Measurements from ENCODE around the gene MYO1D. TPM values are rescaled to one million over a fixed set of nuclear protein-coding genes. Genes with fewer than 3 reads are reported as not detected.

MYO1D gene
- total and polyA plus RNA-seq, 2 of the 13 experiments (the other 11 are each of a cell fraction or from before 2014, with no cell fraction given), result 13.2 to 17.3 TPM

DNA sequence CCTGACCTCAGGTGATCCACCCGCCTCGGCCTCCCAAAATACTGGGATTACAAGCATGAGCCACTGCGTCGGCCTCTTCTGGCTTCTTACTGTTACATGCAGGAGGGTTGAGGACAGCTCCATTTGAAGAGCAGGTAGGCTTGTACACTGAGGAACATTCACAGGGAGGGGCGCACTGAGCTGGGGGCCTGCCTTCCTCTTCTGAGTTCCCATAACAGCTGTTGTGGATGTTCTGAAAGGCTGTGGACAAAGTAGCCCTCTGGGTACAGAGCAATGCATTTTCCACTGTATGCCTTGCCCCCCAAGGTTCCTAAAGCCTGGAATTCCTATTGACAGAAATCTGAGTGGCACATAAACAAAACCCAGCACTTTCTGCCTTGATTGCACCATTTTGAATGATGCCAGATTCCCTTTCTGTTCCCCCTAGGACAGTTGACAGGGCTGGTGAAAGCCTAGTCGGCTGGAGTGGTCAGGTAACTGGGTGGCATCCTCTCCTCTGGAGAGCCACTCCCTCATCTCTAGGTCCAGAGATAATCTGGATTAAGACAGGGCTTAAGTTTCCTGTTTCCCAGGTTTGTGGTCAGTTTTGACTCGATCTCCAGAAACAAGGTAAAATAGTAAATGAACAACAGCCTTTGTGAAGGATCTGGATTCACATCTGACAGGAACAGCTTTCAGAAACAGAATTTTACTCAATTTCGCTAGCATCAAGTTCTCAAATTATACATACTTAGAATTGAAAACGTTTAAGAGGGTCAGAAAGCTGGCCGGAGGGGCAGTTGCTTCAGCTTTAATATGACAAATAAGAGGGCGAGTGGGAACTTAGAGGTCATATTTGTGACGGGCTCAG lies 391.4 kb downstream of the MYO1D start:
- peak overlapping the region in 1 of 3 experiments; percentile 67; a peak in 1 of 6 replicates for H3K4me3 ChIP-seq (replicated peaks in 1 of 3; ENCODE audit: insufficient read depth in 1 of 3, low read depth in 2 of 3, low read length in 3 of 3)
- no peaks in the 10 kb centered on the region for H3K27me3 ChIP-seq (ENCODE audit: control insufficient read depth in 1 of 2, insufficient read depth in 2 of 2, low read length in 2 of 2)
- no peaks in the 10 kb centered on the region for H3K79me2 ChIP-seq (ENCODE audit: insufficient read depth, low read length)
- POLR2A ChIA-PET, result interaction anchor here (1.3 to 2.2 kb wide), 3 partner anchors 12 to 41 kb away, joined by 3 to 13 read pairs (median 4); partner anchors contain the start of gene PSMD11
- FAIRE-seq, result no peak
- no peak overlapping the region for H2AFZ ChIP-seq (ENCODE audit: low read length)
- no peak for DNase-seq (ENCODE audit: low spot score)
- intact Hi-C loops (cut with micrococcal nuclease; ENCODE audit: unreplicated experiment) (no loop called here), in situ Hi-C loops (cut with HindIII; ENCODE audit: extremely low pct_ligation_motif_present, low pct_unique_long_range_greater_than_20kb) (loop anchor here (10.0 kb wide), 1 partner anchor 269 kb away; no protein-coding TSS in a partner anchor)
- TSS peak; percentile 89 for BruUV-seq (replicated peaks)
- H3K27ac ChIP-seq (ENCODE audit: extremely low read length, insufficient read depth, low read length), result peak overlapping the region; percentile 51
- peaks cover 6 to 22% of the 10 kb centered on the region in 2 experiments; a peak in 4 of 5 replicates for H3K36me3 ChIP-seq (replicated peaks in 1 of 2; ENCODE audit: control insufficient read depth in 1 of 2, insufficient read depth in 2 of 2, low read length in 2 of 2)
- CTCF ChIA-PET (ENCODE audit: low intra/inter-chr PET ratio, low total read pairs), result no interaction called here
- no peak for ATAC-seq
- TF ChIP-seq REPIN1 (CRISPR knock-in tag; IDR thresholded peaks at IDR 0.05; ENCODE audit: borderline replicate concordance, low read depth) (no peak), ZNF746 (CRISPR knock-in tag; IDR thresholded peaks at IDR 0.05) (0 out of 2 replicates have a peak, but pooled peaks have one; percentile 18), ZNF878 (CRISPR knock-in tag; IDR thresholded peaks at IDR 0.05) (0 out of 2 replicates have a peak, but pooled peaks have one; percentile 10)
- H3K4me2 ChIP-seq (ENCODE audit: low read depth, low read length), result peak overlapping the region; percentile 71; the same call in 1 of the 2 replicates
- H3K9ac ChIP-seq (ENCODE audit: insufficient read depth, low read depth, low read length), result peak overlapping the region; percentile 56
- peaks cover 43% of the 10 kb centered on the region for H3K4me1 ChIP-seq (ENCODE audit: insufficient read depth, low read length)
- WGBS (ENCODE audit: low lambda C conversion rate), result 73% methylated on average over 12 of the region's 12 CpGs
- no peaks in the 10 kb centered on the region for H3K9me3 ChIP-seq (ENCODE audit: low read length)
- no peaks in the 10 kb centered on the region for H4K20me1 ChIP-seq (ENCODE audit: insufficient read depth, low read length)

DNA sequence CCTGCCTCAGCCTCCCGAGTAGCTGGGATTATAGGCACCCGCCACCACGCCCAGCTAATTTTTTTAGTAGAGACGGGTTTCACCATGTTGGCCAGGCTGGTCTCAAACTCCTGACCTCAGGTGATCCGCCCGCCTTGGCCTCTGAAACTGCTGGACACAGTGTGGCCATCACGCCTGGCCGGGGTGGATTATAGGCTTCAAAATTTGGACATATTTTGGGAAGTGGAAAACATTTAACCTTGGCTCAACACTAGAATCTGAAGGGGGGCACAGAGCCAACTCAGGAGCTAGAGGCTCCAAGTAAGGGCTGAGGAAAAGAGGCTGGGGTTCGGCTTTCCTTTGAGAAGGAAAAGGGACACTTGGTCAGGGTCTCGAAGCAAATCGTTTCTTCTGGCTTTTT lies 392.3 kb downstream of the MYO1D start:
- ATAC-seq (no peak), FAIRE-seq (no peak), DNase-seq (ENCODE audit: low spot score) (no peak)
- in situ Hi-C loops (cut with HindIII; ENCODE audit: extremely low pct_ligation_motif_present, low pct_unique_long_range_greater_than_20kb) (loop anchor here (10.0 kb wide), 1 partner anchor 270 kb away; no protein-coding TSS in a partner anchor), intact Hi-C loops (cut with micrococcal nuclease; ENCODE audit: unreplicated experiment) (loop anchor here (5.0 kb wide), 1 partner anchor 273 kb away; no protein-coding TSS in a partner anchor)
- Histone ChIP-seq H2AFZ (ENCODE audit: low read length) (no peak overlapping the region), H3K27ac (ENCODE audit: extremely low read length, insufficient read depth, low read length) (no peak overlapping the region), H4K20me1 (ENCODE audit: insufficient read depth, low read length) (no peaks in the 10 kb centered on the region), H3K9me3 (ENCODE audit: low read length) (no peaks in the 10 kb centered on the region), H3K4me3 (replicated peaks in 1 of 3; ENCODE audit: insufficient read depth in 1 of 3, low read depth in 2 of 3, low read length in 3 of 3) (no peak overlapping the region), H3K27me3 (ENCODE audit: control insufficient read depth in 1 of 2, insufficient read depth in 2 of 2, low read length in 2 of 2) (no peaks in the 10 kb centered on the region), H3K9ac (ENCODE audit: insufficient read depth, low read depth, low read length) (no peak overlapping the region), H3K79me2 (ENCODE audit: insufficient read depth, low read length) (no peaks in the 10 kb centered on the region), H3K4me2 (ENCODE audit: low read depth, low read length) (no peak overlapping the region), H3K4me1 (ENCODE audit: insufficient read depth, low read length) (peaks cover 39% of the 10 kb centered on the region), H3K36me3 (replicated peaks in 1 of 2; ENCODE audit: control insufficient read depth in 1 of 2, insufficient read depth in 2 of 2, low read length in 2 of 2) (peaks cover 9 to 27% of the 10 kb centered on the region in 2 experiments; a peak in 4 of 5 replicates)
- TF ChIP-seq ELF3 (CRISPR knock-in tag; IDR thresholded peaks at IDR 0.05) (no peak), TCF7 (IDR thresholded peaks at IDR 0.05; ENCODE audit: low read depth) (no peak), SKI (IDR thresholded peaks at IDR 0.05; ENCODE audit: partially characterized antibody) (no peak)
- WGBS (ENCODE audit: low lambda C conversion rate), result 91% methylated on average over 11 of the region's 11 CpGs
- no TSS peak for BruUV-seq (replicated peaks)
- POLR2A ChIA-PET, result no interaction called here
- CTCF ChIA-PET (ENCODE audit: low intra/inter-chr PET ratio, low total read pairs), result no interaction called here

Data from HepG2 (cell line).